ENCODE results near the gene MTCL1. TPM values are rescaled to one million over a fixed set of nuclear protein-coding genes. Genes with fewer than 3 reads are reported as not detected.

The MTCL1 gene
- total RNA-seq, 3 donors from 2014 or later (not counting 1 experiment from before 2014, with no cell fraction given), result 0.38 to 1.5 (median 0.43) TPM

DNA sequence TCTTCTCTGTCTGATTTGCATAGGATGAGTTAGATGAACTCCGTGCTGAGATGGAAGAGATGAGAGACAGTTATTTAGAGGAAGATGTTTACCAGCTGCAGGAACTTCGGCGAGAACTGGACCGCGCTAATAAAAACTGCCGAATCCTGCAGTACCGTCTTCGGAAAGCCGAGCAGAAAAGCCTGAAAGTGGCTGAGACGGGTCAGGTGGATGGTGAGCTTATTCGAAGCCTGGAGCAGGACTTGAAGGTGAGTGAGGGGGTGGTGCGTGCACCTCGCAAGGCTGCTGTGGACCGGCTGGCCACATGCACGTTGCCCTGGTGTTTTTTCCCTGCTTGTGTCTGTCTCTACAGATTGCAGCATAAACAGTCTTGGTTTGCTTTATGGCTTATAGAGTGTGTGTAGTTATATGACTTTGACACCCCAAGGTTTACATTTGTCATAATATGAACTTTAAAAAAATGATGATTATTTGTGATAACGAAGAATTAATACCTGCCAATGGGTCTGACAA lies 13.1 kb downstream of the MTCL1 start:
- WGBS (ENCODE audit: insufficient coverage), result 90% methylated on average over 16 of the region's 16 CpGs
- Mint-ChIP-seq H3K4me1 (no peaks in the 10 kb centered on the region), H3K4me3 (no peak overlapping the region)

DNA sequence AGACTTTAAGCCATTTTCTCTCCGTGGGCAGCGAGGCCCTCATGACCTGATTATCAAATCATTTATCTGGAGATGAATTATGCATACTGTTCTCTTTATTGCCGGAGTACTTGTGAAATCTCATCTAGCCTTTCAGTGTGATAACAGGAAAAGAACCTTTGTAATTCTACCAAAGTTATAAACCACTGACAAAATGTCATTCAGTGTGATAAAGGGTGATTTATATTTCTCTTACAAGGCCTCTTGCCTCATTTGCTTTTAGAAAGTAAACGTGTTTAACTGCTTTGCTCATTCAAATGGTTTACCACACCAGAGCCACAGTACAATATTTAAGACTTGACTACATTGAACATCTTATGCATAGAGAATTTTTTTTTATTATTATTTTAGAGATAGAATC lies 13.8 kb downstream of the MTCL1 start:
- Histone ChIP-seq H3K4me1 (ENCODE audit: control insufficient read depth, insufficient read depth, low read length) (no peaks in the 10 kb centered on the region), H3K4me3 (ENCODE audit: low read length) (no peak overlapping the region), H3K9me3 (ENCODE audit: control insufficient read depth, insufficient read depth, low read length) (no peaks in the 10 kb centered on the region), H3K27ac (ENCODE audit: low read length) (no peak overlapping the region), H3K36me3 (ENCODE audit: control insufficient read depth, insufficient read depth, low read length) (no peaks in the 10 kb centered on the region), H3K27me3 (ENCODE audit: control insufficient read depth, insufficient read depth, low read length) (no peaks in the 10 kb centered on the region)
- no peak overlapping the region for H3K4me3 Mint-ChIP-seq
- no peaks in the 10 kb centered on the region for H3K9me3 Mint-ChIP-seq
- H3K36me3 Mint-ChIP-seq, result no peaks in the 10 kb centered on the region
- DNase-seq (no peak), ATAC-seq (no peak)
- H3K27ac Mint-ChIP-seq, result no peak overlapping the region
- TF ChIP-seq, protein P1, sequence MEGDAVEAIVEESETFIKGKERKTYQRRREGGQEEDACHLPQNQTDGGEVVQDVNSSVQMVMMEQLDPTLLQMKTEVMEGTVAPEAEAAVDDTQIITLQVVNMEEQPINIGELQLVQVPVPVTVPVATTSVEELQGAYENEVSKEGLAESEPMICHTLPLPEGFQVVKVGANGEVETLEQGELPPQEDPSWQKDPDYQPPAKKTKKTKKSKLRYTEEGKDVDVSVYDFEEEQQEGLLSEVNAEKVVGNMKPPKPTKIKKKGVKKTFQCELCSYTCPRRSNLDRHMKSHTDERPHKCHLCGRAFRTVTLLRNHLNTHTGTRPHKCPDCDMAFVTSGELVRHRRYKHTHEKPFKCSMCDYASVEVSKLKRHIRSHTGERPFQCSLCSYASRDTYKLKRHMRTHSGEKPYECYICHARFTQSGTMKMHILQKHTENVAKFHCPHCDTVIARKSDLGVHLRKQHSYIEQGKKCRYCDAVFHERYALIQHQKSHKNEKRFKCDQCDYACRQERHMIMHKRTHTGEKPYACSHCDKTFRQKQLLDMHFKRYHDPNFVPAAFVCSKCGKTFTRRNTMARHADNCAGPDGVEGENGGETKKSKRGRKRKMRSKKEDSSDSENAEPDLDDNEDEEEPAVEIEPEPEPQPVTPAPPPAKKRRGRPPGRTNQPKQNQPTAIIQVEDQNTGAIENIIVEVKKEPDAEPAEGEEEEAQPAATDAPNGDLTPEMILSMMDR (IDR thresholded peaks at IDR 0.05), result no peak
- intact Hi-C loops (cut with micrococcal nuclease), result no loop called here
- no peaks in the 10 kb centered on the region for H3K4me1 Mint-ChIP-seq
- WGBS (ENCODE audit: insufficient coverage), result 48% methylated on average over 3 of the region's 4 CpGs
- H3K27me3 Mint-ChIP-seq (ENCODE audit: low read depth in 2 of 2), result peaks cover 31 to 43% of the 10 kb centered on the region in 2 donors

More for the DNA sequence above, 13.1 kb downstream of the MTCL1 start:
- peaks cover 39 to 50% of the 10 kb centered on the region in 2 donors for H3K27me3 Mint-ChIP-seq (ENCODE audit: low read depth in 2 of 2)
- TF ChIP-seq, protein P1 (IDR thresholded peaks at IDR 0.05), result no peak
- H3K36me3 ChIP-seq (ENCODE audit: control insufficient read depth, insufficient read depth, low read length), result no peaks in the 10 kb centered on the region
- no peak overlapping the region for H3K27ac ChIP-seq (ENCODE audit: low read length)
- H3K27me3 ChIP-seq (ENCODE audit: control insufficient read depth, insufficient read depth, low read length), result no peaks in the 10 kb centered on the region
- H3K4me3 ChIP-seq (ENCODE audit: low read length), result no peak overlapping the region
- H3K9me3 ChIP-seq (ENCODE audit: control insufficient read depth, insufficient read depth, low read length), result no peaks in the 10 kb centered on the region
- no peaks in the 10 kb centered on the region for H3K9me3 Mint-ChIP-seq
- H3K4me1 ChIP-seq (ENCODE audit: control insufficient read depth, insufficient read depth, low read length), result no peaks in the 10 kb centered on the region
- intact Hi-C loops (cut with micrococcal nuclease), result no loop called here
- no peak overlapping the region for H3K27ac Mint-ChIP-seq
- DNase-seq, result no peak
- ATAC-seq, result no peak
- H3K36me3 Mint-ChIP-seq, result no peaks in the 10 kb centered on the region

DNA sequence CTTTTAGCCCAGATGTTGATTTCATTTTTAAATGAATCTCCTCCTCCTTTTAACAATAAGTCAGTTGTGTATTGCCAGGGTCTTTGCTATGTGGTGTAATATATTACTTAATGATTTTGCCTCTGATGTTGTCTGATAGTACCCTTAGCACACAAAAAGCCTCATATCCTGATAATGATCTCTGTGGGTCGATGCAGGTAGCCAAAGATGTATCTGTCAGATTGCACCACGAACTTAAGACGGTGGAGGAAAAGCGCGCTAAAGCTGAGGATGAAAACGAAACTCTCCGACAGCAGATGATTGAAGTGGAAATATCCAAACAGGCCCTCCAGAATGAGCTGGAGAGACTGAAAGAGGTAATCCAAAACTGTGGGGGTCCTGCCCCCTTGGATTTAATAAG lies 14.8 kb downstream of the MTCL1 start:
- no peaks in the 10 kb centered on the region for H3K4me1 ChIP-seq (ENCODE audit: control insufficient read depth, insufficient read depth, low read length)
- intact Hi-C loops (cut with micrococcal nuclease), result no loop called here
- no peak overlapping the region for H3K4me3 Mint-ChIP-seq
- no peak for ATAC-seq
- TF ChIP-seq, protein P1 (IDR thresholded peaks at IDR 0.05), result no peak
- H3K27me3 ChIP-seq (ENCODE audit: control insufficient read depth, insufficient read depth, low read length), result no peaks in the 10 kb centered on the region
- H3K4me3 ChIP-seq (ENCODE audit: low read length), result no peak overlapping the region
- no peaks in the 10 kb centered on the region for H3K36me3 Mint-ChIP-seq
- H3K4me1 Mint-ChIP-seq, result no peaks in the 10 kb centered on the region
- H3K36me3 ChIP-seq (ENCODE audit: control insufficient read depth, insufficient read depth, low read length), result no peaks in the 10 kb centered on the region
- no peak overlapping the region for H3K27ac Mint-ChIP-seq
- no peak overlapping the region for H3K27ac ChIP-seq (ENCODE audit: low read length)
- no peaks in the 10 kb centered on the region for H3K9me3 Mint-ChIP-seq
- no peak for DNase-seq
- H3K9me3 ChIP-seq (ENCODE audit: control insufficient read depth, insufficient read depth, low read length), result no peaks in the 10 kb centered on the region
- WGBS (ENCODE audit: insufficient coverage), result 81% methylated on average over 7 of the region's 7 CpGs
- H3K27me3 Mint-ChIP-seq (ENCODE audit: low read depth in 2 of 2), result peaks cover 22 to 41% of the 10 kb centered on the region in 2 donors

DNA sequence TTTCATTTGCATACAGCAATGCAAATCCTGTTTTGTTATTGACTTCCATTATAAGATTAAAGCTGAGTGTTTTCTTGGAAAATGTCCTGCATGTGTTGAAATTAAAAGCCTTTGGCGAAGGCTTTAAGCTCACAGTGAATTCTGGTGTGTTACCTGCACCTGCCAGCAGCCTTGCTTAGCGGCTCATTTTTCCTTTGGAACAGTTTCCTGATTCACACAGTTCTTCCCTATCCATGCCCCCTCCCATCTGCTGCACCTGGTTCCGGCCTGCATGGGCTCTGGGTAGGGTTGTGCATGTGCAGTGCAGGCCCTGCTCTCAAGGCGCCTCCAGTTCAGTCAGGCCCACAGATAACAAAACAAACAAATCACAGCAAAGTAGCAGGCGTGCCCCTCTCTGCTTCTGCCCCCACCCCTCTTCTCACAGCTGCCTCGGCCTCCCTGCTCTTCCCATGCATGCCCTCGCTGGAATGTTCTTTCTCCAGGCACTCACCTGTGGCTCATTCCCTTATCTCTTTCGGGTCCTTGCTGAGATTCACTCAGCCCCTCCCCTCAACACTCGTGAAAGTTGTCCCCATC lies 15.8 kb downstream of the MTCL1 start:
- DNase-seq (no peak), ATAC-seq (no peak)
- Histone ChIP-seq H3K36me3 (ENCODE audit: control insufficient read depth, insufficient read depth, low read length) (no peaks in the 10 kb centered on the region), H3K9me3 (ENCODE audit: control insufficient read depth, insufficient read depth, low read length) (no peaks in the 10 kb centered on the region), H3K4me1 (ENCODE audit: control insufficient read depth, insufficient read depth, low read length) (no peaks in the 10 kb centered on the region), H3K27me3 (ENCODE audit: control insufficient read depth, insufficient read depth, low read length) (no peaks in the 10 kb centered on the region), H3K4me3 (ENCODE audit: low read length) (no peak overlapping the region), H3K27ac (ENCODE audit: low read length) (no peak overlapping the region)
- Mint-ChIP-seq H3K36me3 (no peaks in the 10 kb centered on the region), H3K4me3 (no peak overlapping the region), H3K4me1 (no peaks in the 10 kb centered on the region), H3K9me3 (no peaks in the 10 kb centered on the region), H3K27me3 (ENCODE audit: low read depth in 2 of 2) (peaks cover 22 to 32% of the 10 kb centered on the region in 2 donors), H3K27ac (no peak overlapping the region)
- intact Hi-C loops (cut with micrococcal nuclease), result no loop called here
- TF ChIP-seq, protein P1 (IDR thresholded peaks at IDR 0.05), result no peak
- 91% methylated on average over 9 of the region's 9 CpGs for WGBS (ENCODE audit: insufficient coverage)

Measured in natural killer cell (primary cell).